HG03457 (cell line): ENCODE measurements around the gene DGKD.

Source experiments
- ATAC-seq: cut with Tn5 transposase; IDR thresholded peaks from one replicate; pipeline ENCODE4 v1.9.1; 2021; ENCODE audit warnings: moderate number of reproducible peaks; ENCODE audit not compliant: unreplicated experiment

DGKD gene

GRCh38 chr2:233409286-233409991 is 55.1 kb downstream of the DGKD start:
- ATAC-seq, result no peak

GRCh38 chr2:233410196-233410760 is 56.0 kb downstream of the DGKD start:
- ATAC-seq, result no peak

GRCh38 chr2:233411162-233411561 is 56.9 kb downstream of the DGKD start:
- no peak for ATAC-seq

- no peak for ATAC-seq
Observed at GRCh38 chr2:233412405-233412804, 58.1 kb downstream of the DGKD start.

GRCh38 chr2:233413046-233413445 is 58.8 kb downstream of the DGKD start:
- ATAC-seq, result no peak

GRCh38 chr2:233413559-233414272 is 59.4 kb downstream of the DGKD start:
- ATAC-seq, result no peak

DNA sequence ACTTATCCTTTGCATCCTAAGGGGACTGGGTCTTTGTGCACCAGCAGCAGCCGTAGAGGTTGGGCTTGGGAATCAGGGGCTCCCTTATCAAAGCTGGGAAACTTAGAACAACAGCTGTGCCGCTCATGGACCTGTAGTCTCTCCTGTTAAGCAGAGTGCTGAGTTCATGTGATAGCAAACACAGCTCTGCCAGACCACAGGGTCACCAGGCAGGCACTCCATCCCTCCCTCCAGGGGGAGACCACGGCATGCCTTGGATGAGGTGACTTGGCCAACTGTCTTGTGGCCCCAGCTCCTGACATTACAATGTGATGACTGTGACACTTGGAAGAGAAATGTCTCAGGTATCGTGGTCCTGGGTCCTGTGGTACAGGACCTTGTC is 60.0 kb downstream of the DGKD start:
- ATAC-seq, result no peak

DNA sequence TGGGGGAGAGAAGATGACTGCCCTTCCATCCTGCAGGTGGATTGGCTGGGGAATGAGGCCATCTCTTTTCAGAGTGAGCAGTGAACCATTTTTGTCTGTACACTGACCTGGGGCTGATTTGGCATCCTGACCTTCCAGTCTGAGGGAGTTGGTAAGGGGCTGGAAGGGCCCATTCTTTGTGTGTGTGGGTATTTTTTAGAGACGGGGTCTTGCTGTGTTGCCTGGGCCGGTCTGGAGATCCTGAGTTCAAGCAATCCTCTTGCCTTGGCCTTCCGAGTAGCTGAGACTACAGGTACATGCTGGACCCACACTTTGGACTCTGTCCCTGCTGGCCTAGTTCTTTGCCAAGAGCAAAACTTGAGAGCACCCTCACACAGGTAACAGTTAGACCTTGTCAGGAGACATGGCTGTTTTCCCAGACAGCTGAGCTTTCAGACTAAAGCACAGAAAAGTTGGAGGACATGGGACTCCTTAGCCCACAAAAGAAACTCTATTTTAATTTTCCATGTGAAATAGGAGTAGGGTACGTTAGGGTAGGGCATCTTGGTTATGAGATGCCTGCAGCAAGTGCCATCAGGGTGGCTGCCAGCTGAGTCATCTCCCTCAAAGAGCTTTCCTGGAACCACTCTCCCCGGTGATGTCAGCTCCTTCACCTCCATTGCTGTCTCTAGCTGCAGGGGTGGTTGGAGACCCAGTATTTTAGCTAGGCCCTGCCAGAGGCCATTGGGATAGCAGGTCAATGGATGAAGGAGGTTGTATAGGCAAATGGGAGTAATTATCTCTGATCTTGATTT is 60.7 kb downstream of the DGKD start:
- no peak for ATAC-seq

DNA sequence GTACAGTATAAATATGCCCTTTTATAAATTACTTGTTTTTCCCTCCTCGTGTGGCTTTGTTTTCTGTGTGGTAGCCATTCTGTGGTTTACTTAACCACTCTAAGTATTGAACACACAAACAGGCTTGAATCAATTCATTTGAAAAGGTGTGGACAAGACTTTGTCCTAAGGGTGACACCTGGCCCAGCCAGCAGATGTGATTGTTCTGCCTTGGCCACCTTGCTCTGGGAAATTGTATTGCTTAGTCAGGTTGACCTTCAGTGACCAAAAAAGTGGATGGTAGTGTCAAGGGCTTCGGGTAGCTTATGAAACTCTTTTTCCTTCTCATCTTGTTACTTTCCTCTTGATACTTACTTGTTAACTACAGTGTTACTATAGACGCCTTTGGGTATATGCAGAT is 61.9 kb downstream of the DGKD start:
- no peak for ATAC-seq

DNA sequence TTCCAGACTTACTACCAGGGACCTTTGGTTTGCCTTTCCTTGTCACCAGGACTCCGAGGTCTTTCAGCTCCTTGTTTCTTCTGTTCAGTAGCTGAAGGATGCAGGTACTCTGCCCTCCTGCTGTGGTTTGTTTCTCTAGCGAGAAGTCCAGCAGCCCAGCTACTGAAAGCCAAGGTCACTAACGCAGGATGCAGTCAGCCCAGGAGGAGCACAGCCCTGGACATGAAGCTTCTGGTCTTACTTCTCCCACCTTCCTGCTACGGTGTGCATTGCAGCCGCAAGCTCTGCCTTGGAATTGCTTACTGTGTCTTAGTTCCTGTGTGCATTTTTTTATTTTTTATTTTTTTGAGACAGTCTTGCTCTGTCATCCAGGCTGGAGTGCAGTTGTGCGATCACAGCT is 62.4 kb downstream of the DGKD start:
- ATAC-seq, result no peak

DNA sequence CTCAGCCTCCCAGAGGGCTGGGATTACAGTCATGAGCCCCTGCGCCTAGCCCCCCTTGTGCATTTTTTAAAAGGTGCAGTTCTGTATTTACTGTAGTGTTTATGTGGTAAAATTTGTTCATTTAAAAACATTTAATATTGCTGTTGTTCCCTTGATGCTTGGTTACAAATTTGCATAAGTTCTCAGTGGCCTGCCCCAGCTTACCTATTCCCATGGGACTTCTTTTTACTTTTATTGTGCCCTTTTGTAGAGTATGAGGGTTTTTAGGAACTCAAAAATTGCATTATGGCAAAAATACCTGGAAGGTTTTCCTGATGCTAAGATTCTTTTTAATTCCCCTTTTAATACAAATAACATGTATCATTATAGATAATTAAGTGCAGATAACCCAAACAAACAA is 63.0 kb downstream of the DGKD start:
- no peak for ATAC-seq

DNA sequence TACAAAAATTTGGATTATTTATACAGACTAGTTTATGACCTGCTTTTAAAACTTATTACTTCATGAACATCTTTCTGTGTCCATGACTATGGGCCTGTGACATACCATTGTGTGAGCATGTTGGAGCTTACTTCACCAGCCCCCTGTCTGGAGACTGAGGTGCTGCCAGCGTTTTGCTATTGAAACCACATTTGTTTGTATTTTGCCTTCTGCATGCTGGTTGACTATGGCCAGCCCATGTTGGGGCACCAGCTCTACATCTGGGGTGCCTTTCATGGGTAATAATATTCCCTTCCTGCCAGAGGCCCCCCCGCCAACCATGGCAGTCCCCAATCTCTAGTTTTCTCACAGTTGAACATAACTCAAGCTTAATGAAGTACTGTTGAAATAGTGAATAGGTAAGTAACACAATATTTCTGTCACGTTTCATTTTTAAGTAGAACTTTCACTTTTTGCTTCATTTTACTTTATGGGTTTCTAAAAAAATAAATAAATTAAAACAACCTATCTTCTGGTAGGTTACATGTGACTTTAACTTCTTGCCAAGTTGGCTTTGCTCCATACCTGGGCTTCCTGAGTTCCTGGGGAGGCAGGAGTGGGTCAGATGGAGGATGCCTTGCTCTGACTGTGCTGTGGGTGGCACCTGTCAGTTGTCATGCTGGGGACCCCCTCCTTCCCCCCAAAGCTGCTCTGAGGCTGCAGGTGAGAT is 63.9 kb downstream of the DGKD start:
- no peak for ATAC-seq

- no peak for ATAC-seq
Observed at GRCh38 chr2:233418761-233419546, 64.7 kb downstream of the DGKD start.

DNA sequence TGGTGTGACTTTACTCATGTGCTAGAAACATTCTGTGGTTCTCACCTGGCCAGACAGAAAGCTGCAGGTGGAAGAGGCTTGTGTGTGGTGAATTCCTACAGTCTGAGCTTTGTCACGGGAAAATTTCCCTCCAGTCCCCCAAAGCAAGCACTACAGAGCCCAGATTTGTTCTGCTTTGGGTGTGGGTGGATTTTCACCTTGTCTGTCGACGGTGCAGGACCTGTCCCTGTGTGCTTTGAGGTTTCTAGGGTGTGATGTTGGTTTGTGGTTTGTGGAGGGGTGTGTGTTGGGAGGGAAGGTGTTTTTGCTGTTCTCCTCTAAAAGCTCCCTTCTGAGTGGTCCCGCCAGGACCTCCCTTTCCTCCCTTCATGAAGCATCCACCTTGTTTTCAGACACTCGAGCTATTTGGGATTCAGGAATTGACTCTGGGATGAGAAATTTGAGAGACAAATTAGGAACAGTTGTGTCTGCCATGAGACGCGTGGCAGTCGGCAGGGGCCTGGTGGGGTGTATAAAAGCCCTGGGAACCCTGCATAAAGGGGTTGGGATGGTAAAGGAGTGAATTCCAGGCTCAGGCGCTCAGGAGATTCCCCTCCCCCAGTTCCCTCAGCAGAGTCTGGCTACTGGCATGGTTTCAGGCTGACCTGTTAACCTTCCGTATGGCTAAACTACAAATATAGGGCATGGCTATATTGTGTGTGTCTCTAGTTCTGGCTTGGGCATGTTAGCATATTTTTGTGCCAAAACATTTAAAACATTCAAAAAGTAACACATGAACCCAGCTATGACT is 65.5 kb downstream of the DGKD start:
- ATAC-seq, result no peak

DNA sequence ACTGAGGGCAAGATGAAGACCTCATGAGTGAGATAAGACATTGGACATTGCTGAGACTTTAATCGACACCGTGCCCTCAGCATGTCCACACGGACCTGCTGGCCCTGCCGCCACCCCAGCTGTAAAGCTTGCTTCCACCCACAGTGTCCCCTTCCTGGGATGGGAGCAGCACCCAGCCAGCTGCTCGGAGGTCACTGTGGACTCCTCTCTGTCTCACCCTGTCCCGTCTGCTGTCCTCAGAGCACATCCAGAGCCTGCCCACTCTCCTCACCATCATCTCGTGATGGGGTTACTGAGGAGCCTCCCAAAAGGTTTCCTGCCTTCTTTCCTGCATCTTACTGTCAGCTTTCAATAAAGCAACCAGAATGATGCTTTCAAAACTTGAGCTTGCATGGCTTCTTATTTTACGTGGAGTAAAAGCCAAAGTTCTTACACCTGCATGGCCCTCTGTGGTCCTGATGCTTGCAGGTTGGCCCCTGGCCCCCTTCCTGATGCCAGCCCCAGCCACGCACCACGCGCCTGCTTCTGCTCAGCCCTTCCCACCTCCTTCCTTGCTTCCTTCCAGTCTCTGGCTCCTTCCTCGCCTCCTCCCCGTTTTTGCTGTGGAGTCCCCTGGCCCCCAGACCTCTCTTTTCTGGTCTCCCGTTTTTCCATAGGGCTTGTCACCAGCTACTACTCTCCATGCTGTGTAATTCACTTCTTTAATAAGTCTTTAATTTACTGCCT is 67.0 kb downstream of the DGKD start:
- ATAC-seq, result no peak

- peak; percentile 58 for ATAC-seq
Observed at GRCh38 chr2:233422050-233422639, 67.9 kb downstream of the DGKD start.

- ATAC-seq, result no peak
Observed at GRCh38 chr2:233422649-233423551, 68.6 kb downstream of the DGKD start.
